Measurements from ENCODE around the gene KDM2B. TPM values are rescaled to one million over a fixed set of nuclear protein-coding genes. Genes with fewer than 3 reads are reported as not detected.
A peak's percentile ranks its signal among the peaks of the same experiment; 100 is the strongest.

KDM2B gene
- polyA plus RNA-seq, 2 donors: 15.7 to 23.5 TPM

GRCh38 chr12:121568971-121569751 lies 11.7 kb downstream of the KDM2B start:
- Histone ChIP-seq H3K36me3 (ENCODE audit: control insufficient read depth in 2 of 2, insufficient read depth in 2 of 2, low read length in 1 of 2) (peaks cover 0 to 2% of the 10 kb centered on the region in 2 donors), H3K4me1 (ENCODE audit: control insufficient read depth in 2 of 2, insufficient read depth in 2 of 2, low read length in 1 of 2) (no peaks in the 10 kb centered on the region), H3K9me3 (ENCODE audit: control insufficient read depth in 2 of 2, insufficient read depth in 1 of 2, low read depth in 1 of 2, low read length in 1 of 2) (no peaks in the 10 kb centered on the region), H3K27ac (ENCODE audit: low read depth in 2 of 2, low read length in 1 of 2) (peak overlapping the region in 1 of 2 donors; percentile 28), H3K27me3 (ENCODE audit: control insufficient read depth in 1 of 2, insufficient read depth in 2 of 2, low read length in 2 of 2) (no peaks in the 10 kb centered on the region), H3K4me3 (ENCODE audit: low read depth in 1 of 2, low read length in 2 of 2) (no peak overlapping the region)
- 53 to 54% methylated on average over 13 of the region's 13 CpGs for WGBS, 2 donors

GRCh38 chr12:121568518-121568917 lies 12.3 kb downstream of the KDM2B start:
- WGBS, 2 donors: 74 to 75% methylated on average over 7 of the region's 7 CpGs
- Histone ChIP-seq H3K27me3 (ENCODE audit: control insufficient read depth in 1 of 2, insufficient read depth in 2 of 2, low read length in 2 of 2) (no peaks in the 10 kb centered on the region), H3K27ac (ENCODE audit: low read depth in 2 of 2, low read length in 1 of 2) (no peak overlapping the region), H3K4me1 (ENCODE audit: control insufficient read depth in 2 of 2, insufficient read depth in 2 of 2, low read length in 1 of 2) (no peaks in the 10 kb centered on the region), H3K36me3 (ENCODE audit: control insufficient read depth in 2 of 2, insufficient read depth in 2 of 2, low read length in 1 of 2) (no peaks in the 10 kb centered on the region), H3K4me3 (ENCODE audit: low read depth in 1 of 2, low read length in 2 of 2) (no peak overlapping the region), H3K9me3 (ENCODE audit: control insufficient read depth in 2 of 2, insufficient read depth in 1 of 2, low read depth in 1 of 2, low read length in 1 of 2) (no peaks in the 10 kb centered on the region)

GRCh38 chr12:121565076-121565475 lies 15.7 kb downstream of the KDM2B start:
- 79 to 84% methylated on average over 7 of the region's 7 CpGs for WGBS, 2 donors
- Histone ChIP-seq H3K27ac (ENCODE audit: low read depth in 2 of 2, low read length in 1 of 2) (no peak overlapping the region), H3K4me3 (ENCODE audit: low read depth in 1 of 2, low read length in 2 of 2) (no peak overlapping the region), H3K36me3 (ENCODE audit: control insufficient read depth in 2 of 2, insufficient read depth in 2 of 2, low read length in 1 of 2) (no peaks in the 10 kb centered on the region), H3K9me3 (ENCODE audit: control insufficient read depth in 2 of 2, insufficient read depth in 1 of 2, low read depth in 1 of 2, low read length in 1 of 2) (no peaks in the 10 kb centered on the region), H3K4me1 (ENCODE audit: control insufficient read depth in 2 of 2, insufficient read depth in 2 of 2, low read length in 1 of 2) (no peaks in the 10 kb centered on the region), H3K27me3 (ENCODE audit: control insufficient read depth in 1 of 2, insufficient read depth in 2 of 2, low read length in 2 of 2) (no peaks in the 10 kb centered on the region)

GRCh38 chr12:121562488-121562887 lies 18.3 kb downstream of the KDM2B start:
- WGBS, 2 donors: 69 to 81% methylated on average over 1 of the region's 1 CpG
- H3K36me3 ChIP-seq (ENCODE audit: control insufficient read depth in 2 of 2, insufficient read depth in 2 of 2, low read length in 1 of 2): no peaks in the 10 kb centered on the region

GRCh38 chr12:121561009-121561395 lies 19.8 kb downstream of the KDM2B start:
- H3K4me1 ChIP-seq (ENCODE audit: control insufficient read depth in 2 of 2, insufficient read depth in 2 of 2, low read length in 1 of 2): no peaks in the 10 kb centered on the region
- no peaks in the 10 kb centered on the region for H3K27me3 ChIP-seq (ENCODE audit: control insufficient read depth in 1 of 2, insufficient read depth in 2 of 2, low read length in 2 of 2)
- 59 to 71% methylated on average over 14 to 16 of the region's 16 CpGs for WGBS, 2 donors
- H3K4me3 ChIP-seq (ENCODE audit: low read depth in 1 of 2, low read length in 2 of 2): no peak overlapping the region
- no peaks in the 10 kb centered on the region for H3K36me3 ChIP-seq (ENCODE audit: control insufficient read depth in 2 of 2, insufficient read depth in 2 of 2, low read length in 1 of 2)
- H3K27ac ChIP-seq (ENCODE audit: low read depth in 2 of 2, low read length in 1 of 2): no peak overlapping the region
- no peaks in the 10 kb centered on the region for H3K9me3 ChIP-seq (ENCODE audit: control insufficient read depth in 2 of 2, insufficient read depth in 1 of 2, low read depth in 1 of 2, low read length in 1 of 2)

More at GRCh38 chr12:121562488-121562887, 18.3 kb downstream of the KDM2B start:
- H3K4me3 ChIP-seq (ENCODE audit: low read depth in 1 of 2, low read length in 2 of 2): no peak overlapping the region
- H3K27ac ChIP-seq (ENCODE audit: low read depth in 2 of 2, low read length in 1 of 2): no peak overlapping the region
- H3K4me1 ChIP-seq (ENCODE audit: control insufficient read depth in 2 of 2, insufficient read depth in 2 of 2, low read length in 1 of 2): no peaks in the 10 kb centered on the region
- H3K9me3 ChIP-seq (ENCODE audit: control insufficient read depth in 2 of 2, insufficient read depth in 1 of 2, low read depth in 1 of 2, low read length in 1 of 2): no peaks in the 10 kb centered on the region
- no peaks in the 10 kb centered on the region for H3K27me3 ChIP-seq (ENCODE audit: control insufficient read depth in 1 of 2, insufficient read depth in 2 of 2, low read length in 2 of 2)

- no peak overlapping the region for H3K4me3 ChIP-seq (ENCODE audit: low read depth in 1 of 2, low read length in 2 of 2)
Observed at GRCh38 chr12:121560392-121561008, 20.3 kb downstream of the KDM2B start.

GRCh38 chr12:121558956-121559355 lies 21.9 kb downstream of the KDM2B start:
- Histone ChIP-seq H3K27me3 (ENCODE audit: control insufficient read depth in 1 of 2, insufficient read depth in 2 of 2, low read length in 2 of 2) (no peaks in the 10 kb centered on the region), H3K27ac (ENCODE audit: low read depth in 2 of 2, low read length in 1 of 2) (no peak overlapping the region), H3K36me3 (ENCODE audit: control insufficient read depth in 2 of 2, insufficient read depth in 2 of 2, low read length in 1 of 2) (no peaks in the 10 kb centered on the region), H3K9me3 (ENCODE audit: control insufficient read depth in 2 of 2, insufficient read depth in 1 of 2, low read depth in 1 of 2, low read length in 1 of 2) (no peaks in the 10 kb centered on the region), H3K4me1 (ENCODE audit: control insufficient read depth in 2 of 2, insufficient read depth in 2 of 2, low read length in 1 of 2) (no peaks in the 10 kb centered on the region), H3K4me3 (ENCODE audit: low read depth in 1 of 2, low read length in 2 of 2) (no peak overlapping the region)
- 95% methylated on average over 7 of the region's 7 CpGs for WGBS, 2 donors

More at GRCh38 chr12:121560392-121561008, 20.3 kb downstream of the KDM2B start:
- Histone ChIP-seq H3K9me3 (ENCODE audit: control insufficient read depth in 2 of 2, insufficient read depth in 1 of 2, low read depth in 1 of 2, low read length in 1 of 2) (no peaks in the 10 kb centered on the region), H3K27me3 (ENCODE audit: control insufficient read depth in 1 of 2, insufficient read depth in 2 of 2, low read length in 2 of 2) (no peaks in the 10 kb centered on the region), H3K4me1 (ENCODE audit: control insufficient read depth in 2 of 2, insufficient read depth in 2 of 2, low read length in 1 of 2) (no peaks in the 10 kb centered on the region), H3K27ac (ENCODE audit: low read depth in 2 of 2, low read length in 1 of 2) (no peak overlapping the region), H3K36me3 (ENCODE audit: control insufficient read depth in 2 of 2, insufficient read depth in 2 of 2, low read length in 1 of 2) (no peaks in the 10 kb centered on the region)
- 44 to 67% methylated on average over 8 of the region's 8 CpGs for WGBS, 2 donors

GRCh38 chr12:121550974-121551634 lies 29.7 kb downstream of the KDM2B start:
- H3K27ac ChIP-seq (ENCODE audit: low read depth in 2 of 2, low read length in 1 of 2): no peak overlapping the region
- no peaks in the 10 kb centered on the region for H3K9me3 ChIP-seq (ENCODE audit: control insufficient read depth in 2 of 2, insufficient read depth in 1 of 2, low read depth in 1 of 2, low read length in 1 of 2)
- no peaks in the 10 kb centered on the region for H3K4me1 ChIP-seq (ENCODE audit: control insufficient read depth in 2 of 2, insufficient read depth in 2 of 2, low read length in 1 of 2)
- 82 to 88% methylated on average over 13 of the region's 13 CpGs for WGBS, 2 donors
- peaks cover 4% of the 10 kb centered on the region in 2 donors for H3K36me3 ChIP-seq (ENCODE audit: control insufficient read depth in 2 of 2, insufficient read depth in 2 of 2, low read length in 1 of 2)
- no peak overlapping the region for H3K4me3 ChIP-seq (ENCODE audit: low read depth in 1 of 2, low read length in 2 of 2)
- no peaks in the 10 kb centered on the region for H3K27me3 ChIP-seq (ENCODE audit: control insufficient read depth in 1 of 2, insufficient read depth in 2 of 2, low read length in 2 of 2)

GRCh38 chr12:121549075-121549474 lies 31.7 kb downstream of the KDM2B start:
- H3K4me1 ChIP-seq (ENCODE audit: control insufficient read depth in 2 of 2, insufficient read depth in 2 of 2, low read length in 1 of 2): no peaks in the 10 kb centered on the region
- H3K9me3 ChIP-seq (ENCODE audit: control insufficient read depth in 2 of 2, insufficient read depth in 1 of 2, low read depth in 1 of 2, low read length in 1 of 2): no peaks in the 10 kb centered on the region
- peaks cover 4 to 7% of the 10 kb centered on the region in 2 donors for H3K36me3 ChIP-seq (ENCODE audit: control insufficient read depth in 2 of 2, insufficient read depth in 2 of 2, low read length in 1 of 2)
- no peak overlapping the region for H3K27ac ChIP-seq (ENCODE audit: low read depth in 2 of 2, low read length in 1 of 2)
- no peaks in the 10 kb centered on the region for H3K27me3 ChIP-seq (ENCODE audit: control insufficient read depth in 1 of 2, insufficient read depth in 2 of 2, low read length in 2 of 2)
- H3K4me3 ChIP-seq (ENCODE audit: low read depth in 1 of 2, low read length in 2 of 2): no peak overlapping the region
- 89 to 96% methylated on average over 7 of the region's 7 CpGs for WGBS, 2 donors
